HG02885 (cell line): ENCODE results near the gene MRE11.
A peak's percentile ranks its signal among the peaks of the same experiment; 100 is the strongest.

Experiments used
- ATAC-seq: cut with Tn5 transposase; IDR thresholded peaks from one replicate; pipeline ENCODE4 v1.9.1; 2021; ENCODE audit warnings: mild to moderate bottlenecking; ENCODE audit not compliant: unreplicated experiment, poor library complexity

The MRE11 gene

DNA sequence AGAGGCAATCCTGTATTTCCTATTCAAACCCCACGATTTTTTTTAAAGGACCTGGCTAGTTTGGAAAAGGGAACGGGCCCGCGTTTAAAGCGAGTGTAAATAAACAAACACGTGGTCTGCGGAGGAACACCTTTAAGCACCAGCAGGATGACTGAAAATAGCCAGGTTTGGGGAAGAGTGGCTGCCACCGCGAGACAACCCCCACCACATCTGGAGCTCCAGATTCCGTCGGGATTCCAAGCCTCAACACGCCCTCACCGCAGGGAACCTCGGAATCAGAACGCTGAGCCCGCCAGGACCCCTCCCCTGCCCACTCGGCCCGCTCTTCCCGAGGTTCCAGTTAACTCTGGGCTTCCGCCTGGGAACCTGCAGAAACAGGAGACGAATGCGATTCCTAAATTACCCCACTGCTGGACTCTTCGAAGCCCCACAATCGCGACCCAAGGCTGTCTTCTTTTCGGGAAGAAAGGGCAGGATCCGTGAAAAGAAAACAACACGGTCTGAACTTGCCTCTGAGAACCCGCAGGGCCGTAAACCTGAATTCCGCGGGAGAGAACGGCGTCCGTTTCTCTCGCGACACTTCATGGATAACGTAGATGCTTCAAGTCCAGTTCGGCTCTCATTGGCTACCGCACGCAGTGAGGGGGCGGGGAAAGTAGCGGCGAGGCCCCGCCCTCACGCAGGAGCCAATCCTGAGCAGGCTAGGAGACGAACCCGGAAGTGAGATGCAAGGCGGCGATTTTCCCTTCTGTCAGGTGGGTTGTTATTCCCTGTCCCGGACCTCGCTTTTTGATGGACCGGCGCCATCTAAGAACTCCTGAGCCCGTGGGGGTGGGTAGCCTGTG lies at the start of gene MRE11, which contains the start of gene ANKRD49:
Gene MRE11, minus strand, starts transcription at position 564 of the 845 bp plus-strand sequence. CDS start 1,043 bp downstream, outside the sequence.
Gene ANKRD49, plus strand, starts transcription at position 704 of the 845 bp plus-strand sequence. CDS start 2,710 bp downstream, outside the sequence.
- peak; percentile 99 for ATAC-seq

DNA sequence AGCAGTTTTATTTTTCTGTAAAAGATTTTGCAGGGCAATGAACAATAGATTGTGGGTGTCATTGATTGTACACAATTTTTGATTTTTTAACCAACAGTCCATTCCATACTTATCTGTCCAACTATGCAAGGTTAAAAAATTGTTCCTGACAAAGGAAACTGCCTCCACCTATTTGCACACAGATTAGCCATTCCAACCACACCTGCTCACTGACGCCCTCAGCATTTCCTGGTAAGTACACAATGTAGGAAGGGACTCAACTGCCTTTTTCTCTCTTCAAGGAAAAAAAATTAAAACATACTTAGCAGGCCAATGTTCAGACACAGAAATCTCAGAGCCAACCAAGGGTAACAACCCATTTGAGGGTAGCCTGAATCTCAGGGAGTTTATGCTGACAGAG lies 45.8 kb upstream of the MRE11 start:
- no peak for ATAC-seq

DNA sequence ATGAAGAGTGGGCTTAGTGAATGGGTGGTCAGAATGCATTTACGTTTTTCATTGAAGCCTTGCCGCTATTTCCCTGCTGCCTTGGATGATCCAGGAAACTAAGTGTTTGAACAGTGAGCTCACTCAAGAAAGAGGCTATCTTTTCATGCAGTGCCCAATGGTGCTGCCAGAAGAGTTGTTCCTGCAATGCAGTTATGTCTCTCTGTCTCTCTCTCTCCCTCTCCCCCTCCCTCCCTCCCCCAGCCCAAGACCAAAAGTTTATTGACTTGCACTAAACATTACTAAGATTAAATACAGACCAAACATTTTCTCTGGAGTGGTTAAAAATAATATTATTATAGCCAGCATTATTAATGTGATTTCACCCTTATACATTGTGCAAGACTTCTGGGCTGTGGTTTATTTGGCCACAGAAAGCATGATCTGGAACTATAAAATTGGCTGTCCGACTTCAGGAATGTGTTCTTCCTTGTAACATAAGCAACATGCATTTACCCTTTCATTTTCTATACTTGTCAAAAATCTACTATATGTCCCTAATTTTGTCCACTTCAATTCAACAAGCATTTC lies 43.5 kb upstream of the MRE11 start:
- ATAC-seq, result no peak

DNA sequence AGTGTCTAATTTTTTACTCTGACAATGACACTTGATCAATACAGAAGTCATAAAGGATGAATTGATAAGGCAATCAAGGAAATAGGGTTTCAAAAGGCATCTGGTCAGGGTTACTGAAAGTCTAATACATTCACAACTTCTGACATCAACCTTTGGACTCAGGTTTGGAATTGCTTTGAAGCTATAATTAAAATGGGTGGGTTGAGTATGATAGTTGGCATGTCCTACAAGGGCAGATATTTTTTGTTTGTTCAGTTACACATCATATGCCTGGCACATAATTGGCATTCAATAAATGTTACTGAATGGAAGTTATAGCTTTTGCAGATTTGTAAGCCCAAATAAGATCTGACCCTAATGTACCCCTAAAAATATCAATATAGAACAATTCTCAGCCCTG lies 42.7 kb upstream of the MRE11 start:
- ATAC-seq, result no peak

DNA sequence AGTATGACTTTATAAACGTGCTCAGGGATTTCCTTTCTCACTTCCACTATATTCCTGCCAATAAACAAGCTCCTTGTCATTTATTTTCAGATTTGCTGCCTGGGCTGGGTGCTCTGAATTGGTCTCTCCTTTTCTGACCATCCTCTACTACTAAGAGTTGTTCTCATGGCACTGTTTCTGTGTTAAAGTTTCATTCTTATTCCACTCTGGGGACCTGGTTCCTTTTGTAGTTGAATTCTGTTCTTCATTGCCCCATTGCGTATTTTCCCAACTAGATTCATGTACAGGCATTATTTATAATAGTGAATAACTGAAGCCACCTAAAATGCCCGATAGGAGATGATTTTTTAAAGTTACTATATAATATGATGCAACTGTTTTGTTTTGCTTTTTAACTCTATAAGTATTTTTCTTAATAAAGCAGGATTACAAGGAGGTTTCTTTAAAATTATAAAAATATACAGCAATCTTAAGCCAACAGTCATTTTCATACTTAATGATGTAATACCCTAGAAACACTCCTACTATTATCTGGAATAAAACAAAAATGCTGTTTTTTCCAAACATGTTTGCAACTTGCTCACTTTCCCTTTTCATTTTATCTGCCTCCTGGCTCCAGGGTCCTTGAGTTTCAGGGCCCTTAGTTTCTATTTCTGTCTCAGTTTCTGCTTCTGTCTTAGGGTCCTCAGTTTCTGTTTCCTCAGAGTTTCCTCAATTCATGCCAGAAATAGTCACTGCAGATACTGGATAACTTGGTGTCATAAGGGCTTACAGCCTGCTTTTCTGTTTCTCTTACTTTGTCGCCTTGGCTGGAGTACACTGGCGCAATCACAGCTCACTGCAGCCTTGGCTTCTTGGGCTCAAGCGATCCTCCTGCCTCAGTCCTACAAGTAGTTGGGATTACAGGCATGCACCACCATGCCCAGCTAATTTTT lies 40.3 kb upstream of the MRE11 start:
- no peak for ATAC-seq

DNA sequence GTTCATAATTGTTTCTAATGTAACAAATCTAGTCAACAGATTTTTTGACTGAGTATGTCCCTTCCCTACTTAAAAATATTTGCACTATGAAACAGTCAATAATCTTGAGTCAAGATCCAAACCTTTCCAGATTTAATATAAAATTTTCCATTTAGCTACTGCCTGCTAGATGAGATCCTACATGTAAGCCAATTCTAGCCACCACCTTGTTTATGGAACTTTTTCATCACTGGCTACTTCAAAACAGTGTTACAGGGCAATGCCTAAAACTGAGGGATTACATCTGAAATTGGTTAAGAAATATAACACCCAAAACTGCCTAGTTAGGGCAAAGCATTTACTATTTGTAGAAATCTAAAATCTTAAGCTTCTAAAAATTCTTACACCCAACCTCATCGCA lies 39.6 kb upstream of the MRE11 start:
- no peak for ATAC-seq

DNA sequence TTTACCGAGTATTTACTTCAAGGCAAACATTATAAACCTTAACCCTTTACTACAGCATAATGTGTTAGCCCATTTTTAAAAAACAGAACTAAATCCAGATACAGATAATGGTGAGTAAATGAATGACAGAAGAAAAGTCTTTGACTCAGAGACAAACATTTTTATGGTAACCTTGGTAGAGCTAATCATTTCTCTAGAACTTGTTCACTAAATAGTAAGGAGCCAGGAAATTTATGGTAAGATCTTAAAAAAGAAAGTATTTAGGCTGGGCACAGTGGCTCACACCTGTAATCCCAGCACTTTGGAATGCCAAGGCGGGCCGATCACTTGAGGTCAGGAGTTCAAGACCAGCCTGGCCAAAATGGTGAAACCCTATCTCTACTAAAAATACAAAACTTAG lies 38.6 kb upstream of the MRE11 start:
- ATAC-seq, result no peak

DNA sequence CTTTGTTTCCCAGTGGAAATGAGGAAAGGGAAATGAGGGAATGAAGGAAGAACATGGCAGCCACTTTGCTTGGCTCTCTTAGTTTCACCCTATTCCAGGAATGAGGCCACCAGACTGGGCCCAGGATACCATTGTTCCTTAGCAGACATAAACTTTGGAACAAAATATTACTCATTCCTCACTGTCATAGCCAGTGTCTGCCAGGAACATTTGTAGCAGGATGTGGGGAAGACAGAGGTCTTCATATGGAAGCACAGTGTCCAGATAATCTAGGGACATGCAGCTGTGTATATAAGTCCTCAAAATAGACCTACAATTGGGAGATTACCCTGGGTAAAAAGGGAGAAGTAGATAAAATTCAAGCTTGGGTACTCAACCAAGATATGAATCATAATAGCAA lies 34.9 kb upstream of the MRE11 start:
- no peak for ATAC-seq

DNA sequence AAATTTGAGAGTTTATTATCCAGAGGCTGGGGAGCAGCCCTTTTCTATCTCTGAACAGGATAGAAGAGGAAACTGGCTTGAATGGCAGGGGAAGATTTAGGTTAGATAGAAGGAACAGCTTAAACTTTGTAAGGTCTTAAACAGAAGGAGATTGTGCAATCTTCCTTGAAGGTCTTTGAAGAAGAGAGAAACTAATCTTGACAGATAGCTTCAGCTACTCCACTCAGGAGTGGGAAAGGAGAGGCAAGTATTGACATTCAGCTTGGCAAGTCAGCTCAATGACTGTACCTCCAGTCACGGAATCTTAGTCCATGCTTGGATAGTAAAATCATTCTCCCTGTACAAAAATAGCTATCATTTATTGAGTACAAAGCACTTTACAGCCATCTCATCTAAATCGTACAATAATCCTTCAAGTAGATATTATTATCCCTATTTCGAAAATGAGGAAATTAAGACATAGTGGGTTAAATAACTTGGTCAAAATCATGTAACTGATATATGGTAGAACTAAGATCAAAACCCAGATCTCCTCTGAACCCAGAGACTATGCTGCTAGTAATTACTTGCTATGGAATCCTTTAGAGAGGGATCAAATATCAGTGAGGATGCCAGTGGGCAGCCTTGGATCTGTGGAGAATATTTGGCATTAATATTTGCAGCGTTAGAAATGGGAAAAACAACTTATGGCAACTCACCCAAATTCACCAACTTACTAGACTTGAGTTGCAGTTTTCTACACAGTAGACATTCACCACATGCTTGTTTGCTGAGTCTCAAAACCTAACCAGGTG lies 33.2 kb upstream of the MRE11 start:
- ATAC-seq, result no peak

DNA sequence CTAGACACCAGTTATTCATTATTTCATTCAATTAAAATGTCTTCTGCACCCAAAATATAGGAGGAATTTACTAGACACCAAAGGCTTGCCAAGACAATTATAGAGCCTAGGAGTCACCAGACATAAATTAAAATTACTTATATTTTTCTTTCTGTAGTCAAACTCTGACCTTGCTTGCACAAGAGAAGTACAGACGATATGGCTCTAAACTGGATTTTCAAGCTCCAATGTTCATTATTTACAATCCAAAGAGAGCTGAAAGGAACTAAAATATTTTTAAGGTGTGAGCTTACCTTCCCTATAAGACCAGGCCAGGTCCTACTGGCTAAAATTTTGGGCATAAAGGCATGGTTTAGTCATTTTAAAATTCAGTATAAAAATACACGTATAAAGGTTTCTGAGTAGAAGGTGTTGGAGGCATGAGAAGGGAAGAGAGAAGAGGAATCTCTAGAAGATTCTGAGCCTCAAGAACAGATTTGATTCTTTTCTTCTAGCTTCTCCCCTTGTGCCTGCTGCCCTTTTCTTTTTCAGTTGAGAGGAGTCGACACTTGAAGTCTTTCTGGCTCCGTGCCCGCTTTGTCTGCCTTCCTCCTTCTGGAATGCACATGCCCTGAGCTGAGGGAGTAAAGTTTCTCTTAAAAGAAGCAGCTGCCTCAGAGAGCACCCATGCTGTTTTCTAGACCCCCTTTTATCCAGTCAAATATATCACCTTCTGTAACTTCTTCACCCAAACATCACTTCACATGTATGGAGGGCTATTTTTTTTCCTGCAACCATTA lies 32.1 kb upstream of the MRE11 start:
- ATAC-seq, result no peak

DNA sequence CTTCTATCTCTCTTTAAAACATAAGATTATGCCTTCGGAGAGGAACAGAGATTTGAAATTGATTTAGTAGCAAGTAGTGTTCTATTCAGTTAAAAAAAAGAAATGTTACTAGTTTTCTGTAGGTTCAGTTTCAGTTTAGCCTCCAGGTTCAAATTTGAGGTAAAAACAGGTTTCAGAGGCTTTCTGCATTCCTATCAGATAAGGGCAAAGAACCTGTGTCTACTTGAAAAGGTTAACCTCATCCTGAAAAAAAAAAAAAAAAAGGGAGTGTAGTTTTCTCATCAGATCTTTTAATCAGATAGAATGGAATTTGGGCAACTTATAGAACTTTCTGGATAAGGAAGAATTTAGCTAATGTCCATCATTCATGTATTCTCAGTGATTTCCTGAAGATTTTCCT lies 30.7 kb upstream of the MRE11 start:
- no peak for ATAC-seq

DNA sequence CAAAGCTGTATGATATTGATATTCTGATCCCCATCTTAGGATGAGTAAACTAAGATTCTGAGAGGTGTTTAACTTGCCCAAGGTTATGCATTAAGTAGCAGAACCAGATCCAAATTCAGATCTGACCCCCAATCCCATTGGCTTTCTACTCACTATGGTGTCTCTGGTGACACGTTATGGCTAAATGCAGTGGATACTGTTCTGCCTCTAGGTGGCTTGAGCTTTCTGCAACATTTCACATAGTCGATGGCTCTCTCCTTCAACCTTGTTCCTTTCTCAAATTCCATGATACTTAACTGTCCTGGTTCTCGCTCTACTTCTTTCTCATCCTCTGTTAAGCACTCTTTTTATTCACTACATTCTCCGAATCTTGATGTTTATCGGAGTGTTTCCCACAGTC lies 28.0 kb upstream of the MRE11 start:
- peak; percentile 82 for ATAC-seq

DNA sequence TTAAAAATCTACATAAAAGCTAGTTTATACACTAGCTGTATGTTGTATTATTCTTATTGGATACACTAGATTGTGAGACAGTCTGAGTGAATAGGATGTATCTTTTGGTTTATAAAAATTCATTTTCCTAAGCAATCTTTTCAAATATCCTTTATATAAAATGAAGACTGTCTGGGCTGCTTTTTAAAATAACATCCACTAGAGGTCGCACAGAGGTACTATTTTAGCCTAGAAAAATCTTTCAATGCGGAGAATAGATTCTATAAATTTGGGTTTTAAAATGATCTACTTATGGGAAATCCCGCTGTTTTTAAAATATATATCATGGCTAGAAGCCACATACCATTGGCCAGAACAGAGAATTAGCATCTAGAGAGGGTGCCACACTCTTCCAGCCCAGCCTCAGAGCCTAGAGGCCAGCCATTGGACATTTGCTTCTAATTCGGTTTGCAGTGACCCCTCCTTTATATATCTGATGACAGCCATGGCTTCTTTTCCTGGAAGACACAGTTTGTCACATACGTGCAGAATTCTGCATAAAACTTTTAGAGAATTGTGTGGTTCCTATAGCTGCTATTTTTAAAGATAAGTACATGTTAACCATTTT lies 25.9 kb upstream of the MRE11 start:
- peak; percentile 47 for ATAC-seq

DNA sequence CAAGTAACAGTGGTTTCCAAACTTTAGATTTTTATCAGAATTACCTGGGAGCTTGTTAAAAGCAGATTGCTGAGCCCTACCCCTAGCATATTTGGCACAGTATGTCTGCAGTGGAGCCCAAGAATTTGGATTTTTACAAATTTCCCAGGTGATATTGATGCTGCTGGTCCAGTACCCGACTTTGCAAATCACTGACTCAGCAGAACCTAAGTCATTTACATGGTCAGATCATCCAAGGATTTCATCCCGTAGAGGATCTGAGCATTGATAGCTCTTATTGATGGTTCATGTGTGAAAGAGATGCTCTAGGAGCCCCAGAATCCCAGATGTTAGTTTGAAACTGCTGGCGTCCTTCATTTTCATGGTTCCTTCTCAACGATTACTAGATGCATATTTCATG lies 24.7 kb upstream of the MRE11 start:
- no peak for ATAC-seq

DNA sequence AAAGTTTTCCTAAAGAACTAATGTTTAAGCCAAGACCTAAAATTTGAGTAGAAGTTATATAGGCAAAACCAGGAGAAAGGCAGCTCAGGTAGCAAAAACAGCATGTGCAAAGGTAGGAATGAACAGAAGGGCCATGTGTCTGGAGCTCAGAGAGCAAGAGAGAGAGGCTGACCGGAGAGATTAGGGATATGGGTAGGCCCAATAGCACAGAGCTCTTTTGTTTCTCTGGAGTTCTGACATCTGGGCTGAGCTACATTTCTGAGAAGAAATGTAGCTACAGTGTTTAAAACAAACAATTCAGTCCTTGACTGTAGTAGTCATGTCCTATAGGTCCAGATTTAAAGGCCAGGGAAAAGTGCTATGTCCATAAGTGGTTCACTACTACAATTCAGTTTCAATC lies 23.1 kb upstream of the MRE11 start:
- ATAC-seq, result no peak

DNA sequence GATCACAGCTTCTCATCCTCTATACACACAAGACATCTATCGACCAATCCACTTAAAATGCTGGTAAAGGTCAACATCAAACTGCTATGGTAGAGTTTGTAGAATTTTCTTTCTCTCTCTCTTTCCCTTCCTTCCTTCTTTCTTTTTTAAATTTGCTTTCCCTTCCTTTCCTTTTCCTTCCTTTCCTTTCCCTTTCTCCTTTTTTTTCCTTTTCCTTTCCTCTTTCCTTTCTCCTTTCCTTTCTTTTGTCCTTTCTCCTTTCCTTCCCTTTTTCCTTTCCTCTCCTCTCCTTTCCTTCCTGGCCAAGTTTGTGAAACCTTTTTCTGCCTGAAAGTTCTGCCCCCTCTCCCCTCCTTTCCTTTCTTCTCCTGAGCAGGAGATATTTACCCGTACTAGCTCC lies 21.8 kb upstream of the MRE11 start:
- no peak for ATAC-seq

DNA sequence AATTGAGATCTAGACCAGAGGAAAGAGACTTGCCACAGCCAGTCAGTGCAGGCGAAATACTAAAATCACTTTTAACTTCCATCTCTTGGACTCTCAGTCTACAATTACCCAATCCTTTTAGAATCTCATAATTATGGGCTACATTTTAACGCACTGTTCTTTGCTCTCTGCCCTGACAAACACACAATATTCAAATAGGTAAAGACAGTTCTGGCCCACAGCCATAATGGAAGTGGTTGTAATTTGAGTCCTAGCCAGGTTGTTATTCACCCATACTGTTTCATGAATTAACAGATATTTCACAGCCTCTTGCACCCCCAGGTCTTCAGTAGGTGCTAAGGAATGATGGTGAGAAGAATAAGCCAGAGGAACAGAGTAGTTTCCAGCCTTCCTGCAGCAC lies 19.4 kb upstream of the MRE11 start:
- ATAC-seq, result no peak

DNA sequence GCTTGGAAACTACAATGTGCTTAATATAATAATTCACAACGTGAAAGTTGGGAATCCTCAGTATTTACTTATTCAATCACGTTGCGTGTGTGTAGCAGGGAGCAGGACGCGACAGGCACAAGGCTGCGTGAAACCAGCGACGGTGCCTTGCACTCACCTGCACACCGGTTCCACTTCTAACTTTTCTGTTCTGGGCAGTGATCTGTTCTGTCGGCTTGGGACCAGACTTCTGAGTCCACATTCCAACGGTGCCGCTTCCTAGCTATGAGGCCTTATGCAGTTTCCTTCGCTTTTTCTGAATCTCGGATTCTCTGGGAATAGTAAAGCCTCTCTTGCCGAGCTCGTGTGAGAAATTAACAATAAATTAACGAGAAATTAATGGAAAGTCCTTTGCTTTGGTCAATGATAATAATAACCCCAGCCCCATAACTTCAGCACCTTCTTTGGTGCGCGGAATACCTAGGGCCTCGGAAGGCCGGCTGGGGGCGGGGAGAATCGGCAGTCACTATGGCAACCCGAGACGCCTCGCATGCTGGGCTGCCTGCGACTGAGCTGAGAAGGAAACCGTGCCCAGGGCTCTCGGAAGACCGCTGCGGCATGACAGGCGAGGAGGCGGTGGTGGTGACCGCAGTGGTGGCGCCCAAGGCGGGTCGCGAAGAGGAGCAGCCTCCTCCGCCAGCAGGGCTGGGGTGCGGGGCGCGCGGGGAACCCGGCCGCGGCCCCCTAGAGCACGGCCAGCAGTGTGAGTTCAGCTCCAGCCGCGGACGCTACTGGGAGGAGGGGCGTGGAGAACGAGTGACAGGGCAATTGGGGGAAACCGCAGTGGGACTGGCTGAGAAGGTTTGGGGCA lies 18.5 kb upstream of the MRE11 start, which contains the start of gene C11orf97:
Gene C11orf97, plus strand, starts transcription at position 530 of the 850 bp plus-strand sequence. Its CDS starts 68 bp downstream, at position 598.
- peak; percentile 84 for ATAC-seq
